Measurements from ENCODE around the gene BRD3. TPM values are rescaled to one million over a fixed set of nuclear protein-coding genes. Genes with fewer than 3 reads are reported as not detected.

The BRD3 gene
- total RNA-seq, 1 donor: 6.8 TPM

DNA sequence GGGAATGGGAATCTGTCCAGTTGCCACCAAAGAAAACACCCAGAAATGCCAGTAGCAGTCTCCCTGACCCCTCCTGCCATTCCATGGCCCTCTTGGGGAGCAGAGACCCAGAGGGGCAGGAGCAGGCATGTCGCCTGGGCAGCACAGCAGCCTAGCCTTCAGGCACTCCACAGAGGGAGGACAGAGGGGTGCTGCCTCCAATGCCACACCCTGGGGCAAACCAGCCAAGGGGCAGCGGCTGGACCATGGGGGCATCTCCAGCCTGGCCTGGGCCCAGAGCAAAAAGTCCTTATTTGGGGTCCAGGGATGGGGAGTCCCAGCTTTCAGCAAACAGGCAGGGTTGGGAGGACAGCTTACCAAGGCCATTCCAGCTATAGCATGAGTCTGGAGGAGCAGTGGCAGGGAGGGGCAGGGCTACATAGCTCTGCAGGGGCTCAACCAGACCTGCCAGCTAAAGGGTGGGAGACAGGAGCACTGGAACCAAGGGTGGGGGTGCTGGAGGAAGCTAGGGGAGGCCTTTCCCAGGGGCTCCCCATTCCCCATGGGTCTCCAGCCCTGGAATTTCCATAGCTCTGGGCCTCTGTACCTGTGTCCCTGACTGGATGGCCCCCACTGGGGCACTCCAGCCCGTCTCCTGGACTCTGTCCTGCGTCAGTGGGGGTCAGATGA is 6.7 kb downstream of the BRD3 start:
- H3K4me3 ChIP-seq (ENCODE audit: low read length): no peak overlapping the region
- H3K4me1 ChIP-seq (ENCODE audit: insufficient read depth, low read length): peaks cover 76% of the 10 kb centered on the region
- no peaks in the 10 kb centered on the region for H3K9me3 ChIP-seq (ENCODE audit: low read depth, low read length)
- no peaks in the 10 kb centered on the region for H3K27me3 ChIP-seq (ENCODE audit: insufficient read depth, low read length)

DNA sequence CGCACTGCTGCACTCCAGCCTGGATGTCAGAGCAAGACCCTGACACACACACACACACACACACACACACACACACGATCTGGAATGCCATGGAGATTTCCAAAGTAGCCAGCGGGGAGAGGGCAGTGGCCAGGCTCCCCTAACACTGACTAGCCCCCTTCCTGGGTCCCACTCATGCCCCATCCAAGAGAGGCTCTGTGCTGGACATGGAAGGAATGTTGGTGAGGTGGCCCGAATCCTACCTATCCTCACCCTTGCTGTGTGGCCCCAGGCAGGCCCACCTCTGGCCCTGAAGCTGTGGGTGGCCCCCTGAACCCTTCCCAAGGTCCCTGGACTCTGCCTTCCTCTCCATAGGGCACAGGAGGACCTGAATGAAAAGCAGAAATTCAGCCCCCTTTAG is 7.3 kb downstream of the BRD3 start:
- H3K4me1 ChIP-seq (ENCODE audit: insufficient read depth, low read length): peaks cover 76% of the 10 kb centered on the region
- no peak overlapping the region for H3K4me3 ChIP-seq (ENCODE audit: low read length)
- H3K9me3 ChIP-seq (ENCODE audit: low read depth, low read length): no peaks in the 10 kb centered on the region
- no peaks in the 10 kb centered on the region for H3K27me3 ChIP-seq (ENCODE audit: insufficient read depth, low read length)

DNA sequence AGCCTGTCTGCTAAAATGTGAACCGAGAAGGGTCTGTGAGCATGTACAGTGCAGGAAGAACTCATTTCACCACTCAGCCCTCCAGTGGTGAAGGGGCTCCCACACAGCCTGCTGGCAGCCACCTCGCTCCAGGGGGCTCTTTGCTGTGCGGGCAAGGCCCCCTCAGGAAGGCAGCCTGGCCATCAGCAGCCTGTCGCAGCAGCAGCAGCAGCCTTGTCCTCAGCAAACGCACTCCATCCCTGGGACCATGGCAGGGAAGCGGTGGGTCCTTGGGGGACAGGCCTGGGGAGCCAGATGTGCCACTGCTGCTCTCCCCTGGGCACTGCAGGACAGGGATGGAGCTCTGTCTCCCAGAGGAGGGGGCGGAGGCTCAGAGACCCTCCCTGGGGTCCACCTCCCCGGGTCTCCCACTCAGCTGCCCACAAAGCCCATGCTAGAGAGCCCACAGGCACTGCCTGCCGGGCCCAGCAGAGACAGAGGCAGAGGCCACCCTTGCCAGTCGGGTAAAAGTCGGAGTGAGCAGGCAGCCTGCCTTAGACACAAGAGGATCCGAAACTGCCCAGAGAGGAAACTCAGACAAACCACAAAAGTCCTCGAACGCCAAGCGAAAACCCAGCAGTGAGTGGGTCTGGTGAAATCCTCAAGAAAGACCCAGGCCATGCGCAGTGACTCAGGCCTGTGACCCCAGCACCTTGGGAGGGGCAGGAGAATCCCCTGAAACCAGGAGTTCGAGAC is 8.0 kb downstream of the BRD3 start:
- Histone ChIP-seq H3K9me3 (ENCODE audit: low read depth, low read length) (no peaks in the 10 kb centered on the region), H3K4me1 (ENCODE audit: insufficient read depth, low read length) (peaks cover 69% of the 10 kb centered on the region), H3K27me3 (ENCODE audit: insufficient read depth, low read length) (no peaks in the 10 kb centered on the region), H3K4me3 (ENCODE audit: low read length) (no peak overlapping the region)

DNA sequence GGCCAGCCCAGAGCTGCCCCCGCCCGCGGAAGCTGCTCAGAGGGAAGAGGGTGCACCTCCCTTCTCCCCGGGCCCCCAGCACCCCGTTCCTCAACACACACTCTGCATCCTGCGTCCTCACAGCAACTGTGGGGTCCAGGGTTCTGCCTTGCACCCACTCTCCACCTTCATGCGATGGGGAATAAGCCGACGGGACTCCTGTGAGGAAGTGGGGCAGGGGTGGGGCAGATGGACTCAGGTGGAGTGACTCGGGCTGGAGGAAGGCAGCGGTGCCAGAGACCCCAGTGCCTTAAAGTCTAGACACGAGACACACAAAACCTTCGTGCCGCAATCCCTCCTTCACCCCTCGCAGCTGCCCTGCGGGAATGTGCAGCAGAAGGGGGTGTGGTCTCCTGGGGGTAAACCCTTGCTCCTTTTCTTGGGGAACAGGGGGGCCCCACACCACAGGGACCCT is 8.6 kb downstream of the BRD3 start:
- Histone ChIP-seq H3K4me3 (ENCODE audit: low read length) (no peak overlapping the region), H3K4me1 (ENCODE audit: insufficient read depth, low read length) (peaks cover 63% of the 10 kb centered on the region), H3K9me3 (ENCODE audit: low read depth, low read length) (no peaks in the 10 kb centered on the region), H3K27me3 (ENCODE audit: insufficient read depth, low read length) (no peaks in the 10 kb centered on the region)

DNA sequence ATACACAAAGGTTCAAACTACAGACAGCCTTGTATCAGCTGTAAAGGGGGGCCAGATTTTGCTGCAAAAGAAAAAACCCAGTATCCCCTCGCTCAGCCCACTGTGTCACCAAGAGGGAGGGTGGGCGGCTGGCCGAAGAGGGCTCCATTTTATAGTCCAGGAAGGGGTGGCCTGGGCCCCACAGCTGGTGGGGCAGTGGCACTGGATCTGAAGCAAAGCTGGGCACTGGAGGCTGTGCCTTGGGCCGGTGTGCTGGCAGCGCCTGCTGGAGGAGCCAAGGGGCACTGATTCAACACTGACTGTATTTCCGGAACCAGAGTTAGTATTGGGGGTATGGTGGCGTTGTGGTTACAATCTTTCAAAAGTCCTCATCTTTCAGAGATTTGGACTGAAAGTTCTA is 9.1 kb downstream of the BRD3 start:
- H3K9me3 ChIP-seq (ENCODE audit: low read depth, low read length): no peaks in the 10 kb centered on the region
- no peaks in the 10 kb centered on the region for H3K27me3 ChIP-seq (ENCODE audit: insufficient read depth, low read length)
- H3K4me3 ChIP-seq (ENCODE audit: low read length): no peak overlapping the region
- H3K4me1 ChIP-seq (ENCODE audit: insufficient read depth, low read length): peaks cover 62% of the 10 kb centered on the region

DNA sequence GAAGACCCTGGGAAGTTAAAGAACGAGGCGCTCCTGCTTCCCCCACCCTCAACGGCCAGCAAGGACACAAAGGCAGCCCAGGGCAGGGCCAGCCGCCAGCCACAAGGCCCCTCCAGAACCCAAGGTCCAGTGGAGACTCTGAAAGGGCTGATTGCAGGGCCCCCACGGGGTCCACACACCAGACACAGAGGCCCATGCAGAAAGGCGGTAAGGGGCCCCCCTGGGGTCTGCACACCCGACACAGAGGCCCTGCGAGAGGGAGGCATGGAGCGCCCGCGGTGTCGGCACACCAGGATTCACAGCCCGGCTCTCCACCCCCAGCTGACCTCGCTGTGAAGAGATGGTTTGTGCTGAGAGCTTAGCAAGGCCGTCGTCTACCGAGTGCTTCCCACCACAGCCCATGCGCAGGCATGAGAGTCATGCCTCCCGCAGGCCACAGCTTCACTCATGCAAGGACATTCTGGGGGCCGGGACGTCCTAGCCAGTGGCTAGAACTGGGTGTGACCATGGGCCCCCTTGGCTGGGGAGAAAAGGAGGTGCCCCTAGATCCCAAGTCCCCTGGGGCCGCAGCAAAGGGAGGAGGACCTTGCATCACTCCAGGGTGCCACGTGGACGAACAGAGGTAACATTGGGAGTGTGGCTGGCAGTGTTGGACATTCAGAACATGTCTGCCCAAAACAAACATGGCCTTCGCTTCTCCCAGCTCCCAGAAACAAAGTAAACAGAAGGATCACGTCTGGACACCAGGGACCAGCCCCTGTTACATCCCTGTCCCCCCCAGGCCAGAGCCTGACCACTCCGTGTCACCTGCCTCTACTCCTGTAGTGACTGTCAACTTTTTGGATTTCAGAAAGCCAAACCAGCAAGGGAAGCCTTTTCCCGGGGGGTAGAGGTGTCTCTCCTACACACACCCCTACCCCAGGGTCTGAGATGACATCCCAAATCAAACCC is 9.8 kb downstream of the BRD3 start:
- Histone ChIP-seq H3K4me1 (ENCODE audit: insufficient read depth, low read length) (peaks cover 55% of the 10 kb centered on the region), H3K4me3 (ENCODE audit: low read length) (no peak overlapping the region), H3K9me3 (ENCODE audit: low read depth, low read length) (no peaks in the 10 kb centered on the region), H3K27me3 (ENCODE audit: insufficient read depth, low read length) (no peaks in the 10 kb centered on the region)

DNA sequence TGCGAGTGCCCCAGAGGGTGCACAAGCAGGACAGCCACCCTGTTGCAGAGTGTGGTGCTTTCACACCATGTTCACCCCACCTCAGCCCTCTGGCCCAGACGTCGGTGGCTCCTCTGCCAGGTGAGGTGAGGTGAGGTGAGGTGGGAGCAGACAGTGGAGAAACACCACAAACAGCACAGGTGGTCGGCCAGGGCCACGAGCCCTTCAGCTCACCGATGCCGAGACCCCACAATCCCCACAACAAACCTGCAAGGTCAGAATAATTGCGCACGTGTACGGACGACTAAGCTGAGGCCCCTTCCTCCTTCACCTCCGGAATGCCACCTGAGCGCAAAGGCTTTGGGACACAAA is 10.5 kb downstream of the BRD3 start:
- Histone ChIP-seq H3K4me1 (ENCODE audit: insufficient read depth, low read length) (peaks cover 50% of the 10 kb centered on the region), H3K27me3 (ENCODE audit: insufficient read depth, low read length) (no peaks in the 10 kb centered on the region), H3K4me3 (ENCODE audit: low read length) (no peak overlapping the region), H3K9me3 (ENCODE audit: low read depth, low read length) (no peaks in the 10 kb centered on the region)

DNA sequence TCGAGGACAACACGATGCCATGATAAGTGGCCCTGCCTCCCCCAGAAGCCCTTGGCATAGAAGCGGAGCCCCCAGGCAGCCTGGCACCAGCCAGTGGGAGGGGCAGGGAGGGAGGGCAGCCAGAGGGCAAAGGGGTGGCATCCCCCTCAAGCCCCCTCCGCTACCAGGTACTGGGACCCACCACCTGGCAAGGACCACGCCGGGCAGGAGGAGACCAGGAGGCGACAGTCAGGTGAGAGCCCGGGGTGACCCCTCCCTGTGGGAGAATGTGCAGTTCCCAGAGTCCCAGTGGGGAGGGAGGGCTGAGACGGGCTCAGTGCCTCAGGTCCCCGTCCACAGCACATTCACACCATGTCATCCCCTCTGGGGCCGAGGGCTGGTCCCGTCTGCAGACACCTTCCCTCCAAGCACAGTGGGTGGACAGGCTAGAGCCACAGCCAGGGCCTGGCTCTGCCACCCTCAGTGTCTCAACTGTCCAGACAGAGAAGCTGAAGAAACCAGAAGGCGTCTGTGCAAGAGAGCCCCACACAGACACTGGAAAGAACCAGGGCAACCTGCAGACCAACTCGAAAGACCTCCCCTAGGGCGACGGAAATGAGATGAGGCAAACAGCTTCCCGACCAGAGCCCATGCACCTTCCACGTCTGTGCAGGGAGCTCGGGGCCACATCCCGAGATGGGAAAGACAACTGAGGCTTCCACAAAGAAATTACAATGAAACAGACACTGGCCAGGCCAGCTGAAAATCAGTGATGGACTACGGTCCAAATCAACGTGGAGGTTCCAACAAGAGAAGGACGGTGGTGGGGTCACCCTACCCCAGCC is 11.1 kb downstream of the BRD3 start:
- Histone ChIP-seq H3K27me3 (ENCODE audit: insufficient read depth, low read length) (no peaks in the 10 kb centered on the region), H3K4me1 (ENCODE audit: insufficient read depth, low read length) (peaks cover 44% of the 10 kb centered on the region), H3K9me3 (ENCODE audit: low read depth, low read length) (no peaks in the 10 kb centered on the region), H3K4me3 (ENCODE audit: low read length) (no peak overlapping the region)

DNA sequence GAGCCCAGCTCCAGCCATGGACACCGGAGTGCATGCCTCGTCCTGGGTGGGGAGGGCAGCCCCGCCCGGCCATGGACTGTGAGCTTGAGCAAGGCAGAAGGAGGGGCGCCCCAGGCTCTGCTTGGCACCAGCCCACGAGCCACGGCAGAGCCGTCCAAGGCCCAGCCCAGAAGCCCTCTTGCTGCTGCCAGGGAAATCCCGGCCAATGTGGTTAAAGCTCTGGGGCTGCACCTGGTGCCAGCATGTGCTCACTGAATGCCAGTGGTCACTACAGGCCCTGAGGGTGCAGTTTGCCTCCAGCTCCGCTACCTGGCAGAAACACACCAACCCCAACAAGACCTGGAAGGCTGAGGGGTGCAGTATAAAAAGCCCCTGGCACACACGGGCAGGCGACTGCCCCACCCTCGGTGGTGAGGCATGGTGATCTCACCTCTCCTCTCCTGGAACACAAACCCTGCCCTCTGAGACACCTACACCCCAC is 11.8 kb downstream of the BRD3 start:
- Histone ChIP-seq H3K4me3 (ENCODE audit: low read length) (no peak overlapping the region), H3K4me1 (ENCODE audit: insufficient read depth, low read length) (peaks cover 37% of the 10 kb centered on the region), H3K9me3 (ENCODE audit: low read depth, low read length) (no peaks in the 10 kb centered on the region), H3K27me3 (ENCODE audit: insufficient read depth, low read length) (no peaks in the 10 kb centered on the region)

DNA sequence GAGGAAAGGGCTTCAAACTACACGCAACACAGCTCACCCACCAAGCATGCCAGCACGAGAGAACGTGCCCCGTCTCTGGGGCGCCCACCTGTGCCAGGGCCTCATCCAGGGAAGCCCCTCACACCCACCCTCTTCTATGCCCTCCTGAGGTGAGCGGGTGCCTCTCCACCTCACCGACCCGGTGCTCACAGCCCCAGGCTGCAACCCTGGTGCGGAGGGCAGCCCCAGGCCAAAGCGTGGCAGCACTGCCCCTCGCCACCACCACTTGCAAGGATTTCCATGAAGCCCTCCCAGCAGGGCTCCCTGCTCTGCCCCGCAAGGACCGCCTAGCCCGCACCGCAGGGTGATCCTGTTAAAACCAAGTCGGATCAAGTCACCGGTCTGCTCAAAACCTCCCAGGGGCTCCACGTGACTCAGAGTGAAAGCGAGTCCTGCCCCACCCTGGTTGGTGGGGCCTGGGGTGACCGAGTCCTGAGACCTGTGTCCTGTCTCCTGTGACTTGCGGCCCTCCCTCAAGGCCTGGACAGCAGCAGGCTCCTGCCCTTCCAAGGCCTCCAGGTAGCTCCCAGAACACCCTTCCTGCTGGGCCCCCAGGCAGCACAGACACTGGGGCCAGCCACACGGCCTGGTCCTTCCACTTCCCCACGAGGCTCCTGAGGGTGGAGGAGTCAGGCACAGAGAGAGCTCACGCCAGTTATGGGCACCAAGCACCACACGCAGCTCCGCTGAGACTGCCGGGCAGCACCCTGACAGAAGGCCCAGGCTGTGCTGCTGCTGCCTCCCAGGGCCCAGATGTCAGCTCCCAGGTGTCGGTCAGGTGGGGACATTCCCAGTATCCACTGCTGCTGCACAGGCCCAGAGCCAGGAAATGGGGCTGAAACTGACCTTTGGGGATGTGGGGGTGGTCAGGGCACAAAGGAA is 12.7 kb downstream of the BRD3 start:
- Histone ChIP-seq H3K27me3 (ENCODE audit: insufficient read depth, low read length) (no peaks in the 10 kb centered on the region), H3K9me3 (ENCODE audit: low read depth, low read length) (no peaks in the 10 kb centered on the region), H3K4me1 (ENCODE audit: insufficient read depth, low read length) (peaks cover 28% of the 10 kb centered on the region), H3K4me3 (ENCODE audit: low read length) (no peak overlapping the region)

DNA sequence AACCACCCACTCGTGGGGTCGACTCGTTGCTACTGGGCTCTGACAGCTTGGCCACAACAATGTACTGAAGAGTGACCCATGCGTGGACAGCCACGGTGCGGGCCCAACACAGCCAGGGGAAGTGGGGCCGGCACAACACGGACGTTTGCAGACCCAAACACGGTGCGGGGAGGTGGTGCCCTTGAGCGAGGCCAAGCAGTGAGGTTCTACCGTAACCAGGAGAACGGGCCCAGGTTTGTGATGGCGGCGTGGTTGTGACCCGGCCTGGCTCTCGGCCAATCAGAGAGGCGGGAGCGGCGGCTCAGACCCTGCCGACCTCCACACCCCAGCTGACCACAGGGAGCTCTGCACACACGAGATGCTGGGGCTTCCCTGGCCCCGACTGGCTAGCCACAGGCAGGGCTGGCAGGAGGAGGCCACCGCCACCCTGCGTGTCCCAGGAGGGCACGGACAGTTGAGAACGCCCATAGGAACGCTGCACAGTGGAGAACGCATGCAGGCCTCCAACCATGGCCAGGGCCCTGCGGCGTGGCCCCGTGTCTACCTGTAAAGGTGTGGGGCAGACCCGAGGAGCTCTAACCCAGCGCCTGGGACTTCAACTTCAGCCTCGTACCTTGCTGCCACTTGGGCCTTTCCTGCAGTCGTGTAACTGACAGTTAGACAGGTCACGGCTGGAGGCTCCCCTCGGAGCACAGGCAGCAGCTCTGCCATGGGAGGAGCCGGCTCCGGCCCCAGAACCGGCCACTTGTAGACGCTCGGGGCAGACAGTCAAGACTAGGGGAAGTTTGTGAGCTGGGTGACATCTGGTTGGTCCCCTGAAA is 13.7 kb downstream of the BRD3 start:
- Histone ChIP-seq H3K4me1 (ENCODE audit: insufficient read depth, low read length) (peaks cover 18% of the 10 kb centered on the region), H3K9me3 (ENCODE audit: low read depth, low read length) (no peaks in the 10 kb centered on the region), H3K27me3 (ENCODE audit: insufficient read depth, low read length) (no peaks in the 10 kb centered on the region)

DNA sequence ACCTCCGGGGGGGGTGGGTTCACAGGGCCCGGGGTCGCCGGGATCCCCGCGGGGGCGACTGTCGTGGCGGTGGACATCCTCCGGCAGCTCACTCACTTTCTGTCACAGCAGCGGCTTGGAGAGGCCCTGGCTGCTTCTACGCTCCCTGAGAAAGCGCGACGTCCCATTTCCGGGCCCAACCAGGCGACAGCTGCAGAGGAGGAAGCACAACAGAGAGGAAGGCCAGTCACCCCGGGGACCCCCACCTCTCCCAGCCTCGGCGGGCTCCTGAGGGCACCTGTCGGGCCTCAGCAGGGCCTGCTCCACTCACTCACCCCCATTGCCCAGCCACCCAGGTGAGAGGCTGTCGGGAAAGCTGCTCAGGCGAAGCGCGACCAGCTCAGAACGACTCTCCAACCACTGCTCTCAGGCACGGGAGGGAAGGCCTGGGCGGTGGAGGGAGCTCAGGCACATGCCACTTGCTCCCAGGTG is 14.4 kb downstream of the BRD3 start:
- Histone ChIP-seq H3K4me1 (ENCODE audit: insufficient read depth, low read length) (peaks cover 11% of the 10 kb centered on the region), H3K27me3 (ENCODE audit: insufficient read depth, low read length) (no peaks in the 10 kb centered on the region), H3K4me3 (ENCODE audit: low read length) (no peak overlapping the region), H3K9me3 (ENCODE audit: low read depth, low read length) (no peaks in the 10 kb centered on the region)

More for the DNA sequence above, 13.7 kb downstream of the BRD3 start:
- no peak overlapping the region for H3K4me3 ChIP-seq (ENCODE audit: low read length)

DNA sequence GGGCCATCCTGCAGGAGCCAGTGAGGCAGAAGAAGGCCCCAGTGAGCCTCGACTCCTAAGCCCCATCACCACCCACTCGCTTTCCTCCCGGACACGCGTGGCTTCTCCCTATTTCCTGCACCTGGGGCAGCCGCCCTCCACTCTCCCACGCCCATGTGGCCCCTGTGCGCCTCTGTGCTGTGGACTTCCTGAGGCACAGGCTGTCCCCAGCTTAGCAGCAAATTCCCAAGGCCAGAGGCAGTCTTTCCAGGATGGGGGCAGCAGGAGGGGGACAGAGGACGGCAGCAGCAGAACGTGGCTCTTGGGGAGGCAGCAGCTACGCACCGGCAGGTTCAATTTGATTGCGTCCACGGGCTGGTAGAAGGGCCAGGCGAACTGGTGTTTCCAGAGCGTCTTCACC is 14.9 kb downstream of the BRD3 start:
- Histone ChIP-seq H3K9me3 (ENCODE audit: low read depth, low read length) (no peaks in the 10 kb centered on the region), H3K4me3 (ENCODE audit: low read length) (no peak overlapping the region)

More for the DNA sequence above, 14.9 kb downstream of the BRD3 start:
- no peaks in the 10 kb centered on the region for H3K27me3 ChIP-seq (ENCODE audit: insufficient read depth, low read length)
- H3K4me1 ChIP-seq (ENCODE audit: insufficient read depth, low read length): peaks cover 10% of the 10 kb centered on the region

All from mononuclear cell (primary cell).